Cerebellar nuclear complex (tissue), 1 donor: Measurements from ENCODE around the gene OSBPL6.

Experiments
- DNase-seq, 2 experiments: peaks; one replicate each; lab custom pipeline; 2025; lab: John Stamatoyannopoulos, UW

Gene OSBPL6

GRCh38 chr2:178448968-178449661 is 254.8 kb downstream of the OSBPL6 start:
- no peak for DNase-seq

DNA sequence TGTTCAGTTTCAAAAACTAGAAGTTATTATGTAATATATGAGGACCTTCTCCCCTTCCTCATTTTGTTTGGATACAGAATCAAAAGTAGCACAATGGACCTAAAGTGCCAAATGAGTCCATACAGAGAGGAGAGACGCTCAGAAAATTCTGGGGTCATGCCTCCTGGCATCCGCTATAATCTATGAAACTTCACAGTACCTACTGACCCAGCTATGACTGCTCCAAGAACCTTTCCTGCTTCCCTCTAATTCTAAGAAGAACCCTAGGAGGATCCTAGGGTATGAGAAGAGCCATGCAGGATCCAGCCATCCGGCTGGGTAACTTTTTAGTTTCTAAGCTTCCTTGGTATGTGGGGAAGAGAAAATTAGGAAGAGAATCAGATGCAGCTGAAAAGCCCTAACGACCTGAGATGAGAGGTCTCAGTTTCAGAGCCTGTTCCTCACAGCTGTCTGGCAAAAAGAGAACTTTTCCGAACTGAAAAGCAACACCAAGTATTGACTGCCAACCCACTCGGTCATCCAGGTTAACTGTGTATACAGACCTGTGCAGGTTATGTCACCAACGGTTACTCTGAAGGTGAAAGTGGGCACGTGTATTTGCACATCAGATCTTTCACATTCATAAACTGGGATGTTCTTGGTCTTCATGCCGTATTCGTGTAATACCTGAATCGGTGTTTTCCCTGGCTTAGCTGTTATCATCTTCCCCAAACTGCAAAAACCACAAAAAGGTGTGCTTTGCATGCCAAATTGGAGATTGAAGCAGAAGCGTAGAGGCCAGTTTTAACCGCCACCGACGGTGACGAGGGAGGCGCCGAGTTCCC is 255.6 kb downstream of the OSBPL6 start:
- no peak for DNase-seq

DNA sequence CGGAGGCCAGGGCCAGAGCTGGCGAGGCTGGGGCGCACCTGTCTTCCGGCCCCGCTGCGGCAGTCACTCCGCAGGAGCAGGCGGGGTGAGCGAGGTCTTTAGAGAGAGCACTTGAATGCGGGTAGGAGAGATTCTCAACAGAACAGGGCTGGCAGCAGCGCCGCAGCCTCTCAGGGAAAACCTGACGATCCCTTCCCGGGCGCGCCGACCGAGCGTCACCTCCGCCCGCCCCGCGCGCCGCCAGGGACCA is 256.1 kb downstream of the OSBPL6 start:
- DNase-seq = peak in 1 of 2 experiments; percentile 20

- DNase-seq = peak; percentile 85 to 90
Measured at GRCh38 chr2:178450774-178451525, 256.6 kb downstream of the OSBPL6 start, which contains the start of the genes PJVK and PRKRA. PJVK (plus strand) TSS chr2:178451378; CDS start chr2:178453410, 2,032 bp downstream. PRKRA (minus strand) TSS chr2:178451175; CDS start chr2:178451030, 145 bp downstream.

DNA sequence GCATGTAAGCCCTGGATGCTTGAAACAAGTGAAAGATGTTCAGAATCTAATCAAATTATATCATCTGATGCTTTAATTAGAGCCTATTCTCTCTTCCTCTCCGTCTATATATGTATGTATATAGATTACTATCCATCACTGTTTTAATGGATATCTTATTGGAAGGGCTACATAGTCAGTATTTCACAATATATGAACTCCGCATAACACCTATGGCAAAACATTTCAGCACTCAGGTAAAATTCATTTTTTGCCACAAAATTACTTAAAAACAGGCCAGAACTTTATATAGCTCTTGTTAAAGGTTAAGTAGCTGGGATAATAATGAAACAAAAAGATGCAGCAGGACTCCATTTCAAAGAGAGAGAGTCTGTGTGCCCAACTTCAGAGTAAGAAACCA is 258.0 kb downstream of the OSBPL6 start:
- DNase-seq = no peak
